Measurements from ENCODE around the gene PPFIBP1. TPM values are rescaled to one million over a fixed set of nuclear protein-coding genes. Genes with fewer than 3 reads are reported as not detected.
"Not testable (repeated sequence)": the region's sequence is repeated elsewhere in the genome, so short reads cannot be mapped to it uniquely, and the experiment has no call there.

Gene PPFIBP1
- total RNA-seq, 6 donors from 2014 or later = 67.5 to 129 (median 101) TPM

GRCh38 chr12:27733052-27733656 lies 209.1 kb downstream of the PPFIBP1 start:
- TF ChIP-seq POLR2AphosphoS5 (IDR thresholded peaks at IDR 0.05) = no peak
- TF ChIP-seq CTCF (IDR thresholded peaks at IDR 0.05) = peak; percentile 37 to 77 (median 68)
- peak in 1 of 2 donors; percentile 70 for ATAC-seq (ENCODE audit: low FRiP score in 2 of 2)
- Histone ChIP-seq H3K4me3 (no peak overlapping the region), H3K36me3 (peaks cover 0 to 43% (median 5%) of the 10 kb centered on the region in 4 donors), H3K27ac (no peak overlapping the region), H3K4me1 (no peaks in the 10 kb centered on the region), H3K9me3 (no peaks in the 10 kb centered on the region), H3K27me3 (no peaks in the 10 kb centered on the region)
- DNase-seq = no peak
- WGBS, 2 donors = 54 to 64% methylated on average over 3 of the region's 3 CpGs

GRCh38 chr12:27733791-27734190 lies 209.8 kb downstream of the PPFIBP1 start:
- DNase-seq (no peak), ATAC-seq (ENCODE audit: low FRiP score in 2 of 2) (no peak)
- Histone ChIP-seq H3K36me3 (peaks cover 0 to 48% (median 6%) of the 10 kb centered on the region in 4 donors), H3K27me3 (no peaks in the 10 kb centered on the region), H3K27ac (no peak overlapping the region), H3K4me3 (no peak overlapping the region), H3K4me1 (no peaks in the 10 kb centered on the region), H3K9me3 (no peaks in the 10 kb centered on the region)
- TF ChIP-seq EP300 (IDR thresholded peaks at IDR 0.05) = no peak
- TF ChIP-seq POLR2AphosphoS5 (IDR thresholded peaks at IDR 0.05) = no peak
- no peak for TF ChIP-seq POLR2A (IDR thresholded peaks at IDR 0.05)
- TF ChIP-seq CTCF (IDR thresholded peaks at IDR 0.05) = no peak
- 79 to 88% methylated on average over 1 of the region's 1 CpG for WGBS, 2 donors

- peaks cover 0 to 53% (median 8%) of the 10 kb centered on the region in 4 donors for H3K36me3 ChIP-seq
- H3K27ac ChIP-seq; H3K4me3 ChIP-seq; DNase-seq; H3K4me1 ChIP-seq; H3K27me3 ChIP-seq; ATAC-seq (ENCODE audit: low FRiP score in 2 of 2); H3K9me3 ChIP-seq: not testable (repeated sequence)
- WGBS, 2 donors = 93 to 95% methylated on average over 9 of the region's 9 CpGs
These were observed 210.3 kb downstream of the PPFIBP1 start for GRCh38 chr12:27734321-27734720.

GRCh38 chr12:27743601-27744000 lies 219.6 kb downstream of the PPFIBP1 start:
- H3K9me3 ChIP-seq = no peaks in the 10 kb centered on the region
- peaks cover 0 to 12% (median 0%) of the 10 kb centered on the region in 4 donors for H3K4me1 ChIP-seq
- H3K4me3 ChIP-seq = no peak overlapping the region
- H3K27me3 ChIP-seq = no peaks in the 10 kb centered on the region
- H3K36me3 ChIP-seq = peaks cover 0 to 54% (median 11%) of the 10 kb centered on the region in 4 donors
- no peak for TF ChIP-seq EP300 (IDR thresholded peaks at IDR 0.05)
- no peak for TF ChIP-seq POLR2AphosphoS5 (IDR thresholded peaks at IDR 0.05)
- DNase-seq (no peak), ATAC-seq (ENCODE audit: low FRiP score in 2 of 2) (no peak)
- WGBS, 2 donors = 96% methylated on average over 5 of the region's 5 CpGs
- H3K27ac ChIP-seq = no peak overlapping the region

Other genes starting within 250 kb of the PPFIBP1 start
- 1 to 10 TPM; 2.1 to 7.5 (median 3.1) TPM for gene BMAL2, start 191.4 kb upstream of the PPFIBP1 start, total RNA-seq
- under 1 TPM in 2 of 6 donors, not detected in 4; 0.27 to 0.34 TPM for gene SMCO2, start 77.5 kb upstream of the PPFIBP1 start, total RNA-seq
- gene REP15, start 172.2 kb downstream of the PPFIBP1 start, total RNA-seq = 1 to 10 TPM; 1.1 to 4.4 (median 3.2) TPM
- 10 to 100 TPM in 5 of 6 donors, 1 to 10 TPM in 1; 9.4 to 36.7 (median 31.2) TPM for gene MRPS35, start 186.6 kb downstream of the PPFIBP1 start, total RNA-seq

All from upper lobe of left lung (tissue), 6 donors.